ENCODE results near the gene GEMIN2. TPM values are rescaled to one million over a fixed set of nuclear protein-coding genes. Genes with fewer than 3 reads are reported as not detected.
"Not testable (repeated sequence)": the region's sequence is repeated elsewhere in the genome, so short reads cannot be mapped to it uniquely, and the experiment has no call there.

Gene GEMIN2
- total RNA-seq, 1 experiment from 2014 or later, result 55.9 TPM

DNA sequence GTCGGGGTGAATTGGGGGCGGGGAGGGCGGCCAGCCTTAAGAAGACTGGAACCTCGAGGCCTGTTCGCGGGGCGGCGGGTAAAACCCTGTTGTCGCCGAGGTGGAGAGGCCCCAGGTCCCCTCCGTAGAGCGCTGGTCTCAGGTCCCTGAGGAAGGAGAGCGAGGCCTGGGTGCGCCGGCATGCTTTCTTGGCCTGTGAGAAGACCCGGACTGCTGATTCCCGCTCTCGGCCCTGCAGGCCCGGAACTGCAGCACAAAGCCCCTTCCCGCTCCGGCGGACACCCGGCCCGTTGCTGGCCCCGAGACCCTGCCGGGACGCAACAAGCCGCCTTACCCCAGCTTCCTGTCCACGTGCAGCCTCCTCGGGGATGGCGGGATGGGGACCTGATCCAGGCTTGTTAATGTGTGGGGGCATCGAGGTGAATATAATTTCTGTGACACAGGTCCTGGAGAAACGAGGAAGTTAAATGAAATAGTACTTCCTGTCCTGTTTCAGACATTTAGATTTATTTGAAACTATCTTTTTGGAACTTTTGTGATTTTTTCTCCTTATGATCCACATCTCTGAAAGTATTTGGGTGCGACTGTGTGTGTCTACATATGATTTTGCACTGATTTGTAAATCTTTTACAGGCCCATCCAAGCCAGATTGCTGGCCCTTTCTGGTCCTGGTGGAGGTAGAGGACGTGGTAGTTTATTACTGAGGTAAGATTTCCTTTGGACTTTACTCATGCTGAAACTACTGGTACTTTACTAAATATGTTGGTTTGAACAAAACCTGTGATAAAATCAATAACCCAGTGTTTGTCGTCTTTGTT, 61.5 kb downstream of the GEMIN2 start:
- no peak for DNase-seq (ENCODE audit: extremely low read depth, low read depth)

DNA sequence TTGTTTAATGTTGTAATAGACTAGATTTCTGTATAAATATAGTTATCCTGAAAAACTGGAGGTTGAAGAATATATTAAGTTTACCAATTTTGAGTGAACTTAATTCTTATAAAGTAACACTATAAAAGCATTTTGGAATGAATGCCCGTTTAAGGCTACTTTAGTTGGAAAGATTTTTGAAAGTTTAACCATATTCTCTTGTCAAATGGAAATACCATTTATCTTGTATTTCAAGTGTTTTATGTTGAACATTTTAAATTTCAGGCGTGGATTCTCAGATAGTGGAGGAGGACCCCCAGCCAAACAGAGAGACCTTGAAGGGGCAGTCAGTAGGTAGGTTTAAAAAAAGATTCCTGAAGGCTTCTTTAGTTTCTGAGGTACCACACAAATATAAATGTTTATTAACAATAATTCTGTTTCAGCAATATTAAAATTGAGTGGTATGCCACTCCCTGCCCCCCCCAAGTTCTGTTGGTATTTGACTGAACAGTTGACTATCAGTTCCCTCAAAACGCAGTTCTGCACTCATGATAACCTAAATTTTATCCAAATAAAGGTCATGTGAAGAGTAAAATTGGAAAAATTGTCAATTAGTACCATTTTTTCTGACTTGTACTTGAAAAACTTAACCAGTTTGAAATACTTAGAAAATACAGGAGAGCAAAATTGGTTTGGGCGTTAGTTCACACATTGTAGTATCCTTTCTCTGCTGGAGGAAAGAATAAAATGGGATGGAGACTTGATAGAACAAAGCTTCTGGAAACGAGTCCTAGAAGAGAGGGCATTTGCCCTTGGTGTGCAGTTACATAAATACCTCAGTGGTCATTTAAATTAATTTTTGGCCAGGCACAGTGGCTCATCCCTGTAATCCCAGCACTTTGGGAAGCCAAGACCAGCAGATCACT, 62.4 kb downstream of the GEMIN2 start:
- no peak for DNase-seq (ENCODE audit: extremely low read depth, low read depth)

DNA sequence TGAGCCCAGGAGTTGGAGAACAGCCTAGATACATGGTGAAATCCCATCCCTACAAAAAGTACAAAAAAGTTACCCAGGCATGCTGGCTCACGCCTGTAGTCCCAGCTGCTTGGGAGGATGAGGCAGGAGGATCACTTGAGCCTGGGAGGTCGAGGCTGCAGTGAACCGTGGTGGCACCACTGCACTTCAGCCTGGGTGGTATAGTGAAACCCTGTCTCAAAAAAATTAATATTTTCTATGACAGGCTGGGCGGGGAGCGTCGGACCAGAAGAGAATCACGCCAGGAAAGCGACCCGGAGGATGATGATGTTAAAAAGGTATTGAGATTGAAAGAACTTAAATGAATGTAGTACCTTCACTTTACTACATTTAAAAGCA, 63.0 kb downstream of the GEMIN2 start:
- DNase-seq (ENCODE audit: extremely low read depth, low read depth), result no peak

- no peak for DNase-seq (ENCODE audit: extremely low read depth, low read depth)
Measured at GRCh38 chr14:39179042-39179441, 64.9 kb downstream of the GEMIN2 start.

- no peak for DNase-seq (ENCODE audit: extremely low read depth, low read depth)
Measured at GRCh38 chr14:39180553-39180952, 66.4 kb downstream of the GEMIN2 start.

GRCh38 chr14:39181026-39181692, 67.0 kb downstream of the GEMIN2 start:
- no peak for DNase-seq (ENCODE audit: extremely low read depth, low read depth)

DNA sequence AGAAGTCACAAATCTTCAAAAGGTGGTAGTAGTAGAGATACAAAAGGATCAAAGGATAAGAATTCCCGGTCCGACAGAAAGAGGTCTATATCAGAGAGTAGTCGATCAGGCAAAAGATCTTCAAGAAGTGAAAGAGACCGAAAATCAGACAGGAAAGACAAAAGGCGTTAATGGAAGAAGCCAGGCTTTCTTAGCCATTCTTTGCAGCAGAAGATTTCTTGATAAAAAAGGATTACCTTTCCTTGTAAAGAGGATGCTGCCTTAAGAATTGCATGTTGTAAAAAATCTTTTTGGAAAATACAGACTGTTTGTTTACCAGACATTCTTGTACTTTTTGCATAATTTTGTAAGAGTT, 67.5 kb downstream of the GEMIN2 start:
- no peak for DNase-seq (ENCODE audit: extremely low read depth, low read depth)

DNA sequence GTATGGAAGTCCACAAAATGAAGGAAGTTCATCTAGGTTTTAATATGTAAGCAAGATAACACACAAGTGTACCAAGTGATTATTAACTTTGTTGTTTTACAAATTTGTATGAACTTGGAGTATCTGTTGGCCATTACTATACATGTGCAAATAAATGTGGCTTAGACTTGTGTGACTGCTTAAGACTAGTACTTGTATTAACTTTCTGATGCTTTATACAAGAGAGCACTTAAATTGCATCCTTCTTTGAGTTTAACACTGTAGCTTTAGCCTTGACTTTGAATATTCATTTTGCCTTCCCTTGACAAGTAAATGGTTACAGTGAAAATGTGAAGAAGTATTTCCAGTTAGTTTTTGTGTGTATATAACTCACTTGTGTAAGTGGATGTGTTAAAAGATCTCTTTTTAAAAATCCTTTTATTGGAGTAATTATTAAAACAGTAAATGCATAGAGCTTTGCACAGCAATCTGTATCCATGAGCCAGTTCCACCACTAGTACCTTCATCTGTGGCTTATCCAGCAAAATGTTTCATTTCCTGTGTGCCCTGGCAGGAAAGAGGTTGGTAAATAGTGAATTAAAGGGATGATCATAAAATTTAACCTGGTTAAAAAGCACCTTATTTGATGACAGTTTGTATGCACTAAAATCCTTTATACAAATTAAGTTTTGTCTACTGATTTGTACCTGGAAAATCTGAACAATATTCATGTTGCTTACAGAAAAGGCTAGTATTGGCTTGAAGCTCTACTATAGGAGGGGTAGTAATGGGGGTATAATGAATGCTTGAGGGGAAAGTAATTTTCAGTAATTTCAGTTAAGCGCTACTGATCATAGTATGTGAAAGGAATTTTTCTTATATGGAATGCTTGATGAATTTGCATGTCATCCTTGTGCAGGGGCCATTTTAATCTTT, 68.9 kb downstream of the GEMIN2 start:
- no peak for DNase-seq (ENCODE audit: extremely low read depth, low read depth)

DNA sequence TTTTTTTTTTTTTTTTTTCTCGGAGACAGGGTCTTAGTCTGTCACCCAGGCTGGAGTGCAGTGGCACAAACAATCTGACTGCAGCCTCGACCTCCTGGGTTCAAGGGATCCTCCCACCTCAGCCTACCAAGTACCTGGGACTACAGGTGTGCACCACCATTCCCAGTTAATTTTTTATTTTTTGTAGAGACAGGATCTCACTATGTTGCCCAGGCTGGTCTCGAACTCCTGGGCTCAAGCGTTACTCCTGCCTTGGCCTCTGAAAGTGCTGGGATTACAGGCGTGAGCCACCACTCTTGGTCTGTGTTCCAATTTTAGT, 69.5 kb downstream of the GEMIN2 start:
- DNase-seq (ENCODE audit: extremely low read depth, low read depth), result not testable (repeated sequence)

- DNase-seq (ENCODE audit: extremely low read depth, low read depth), result no peak
Measured at GRCh38 chr14:39184628-39185255, 70.6 kb downstream of the GEMIN2 start.

DNA sequence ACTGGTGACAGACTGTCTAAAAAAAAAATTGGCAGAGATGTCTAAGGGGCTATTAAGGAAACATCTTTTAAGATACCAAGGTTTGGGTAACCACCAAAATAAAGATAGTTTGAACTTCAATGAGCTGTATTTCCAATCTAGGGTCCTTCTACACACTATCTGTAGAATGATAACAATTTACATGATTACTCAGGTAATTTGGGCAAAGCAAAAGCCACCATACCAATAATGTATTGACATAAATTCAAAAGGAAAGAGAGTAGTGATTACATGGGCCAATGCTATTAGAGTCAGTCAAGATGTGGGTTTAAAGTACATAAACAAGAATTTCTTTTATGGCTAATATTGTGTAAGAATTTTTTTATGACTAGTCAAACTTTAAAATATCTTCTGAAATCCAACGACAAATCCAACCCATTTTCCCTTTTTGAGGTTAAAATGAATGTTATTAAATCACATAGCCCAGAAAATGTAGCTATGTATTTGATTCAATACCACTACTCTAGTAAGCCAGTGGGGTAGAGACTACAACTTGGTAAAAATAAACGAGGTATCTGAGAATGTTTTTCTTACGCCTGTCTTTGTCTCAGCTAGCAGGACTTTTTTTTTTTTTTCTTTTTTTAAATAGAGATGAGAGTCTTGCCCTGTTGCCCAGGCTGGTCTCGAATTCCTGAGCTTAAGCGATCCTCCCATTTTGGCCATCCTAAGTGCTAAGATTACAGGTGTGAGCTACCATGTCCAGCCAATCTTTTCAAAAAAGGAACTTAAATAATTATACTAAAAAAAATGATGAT, 71.3 kb downstream of the GEMIN2 start:
- DNase-seq (ENCODE audit: extremely low read depth, low read depth), result no peak

Small RNA genes within 50 kb of the gene (small RNA-seq; reads per million reads assigned to genes)
- 0 to 0.06 reads per million in 2 experiments for gene AL109628.1

Other genes starting within 250 kb of the GEMIN2 start
- gene SEC23A, start 11.1 kb upstream of the GEMIN2 start, total RNA-seq (2014; rRNA removed; shearing (Covaris generic)), result 108 and 113 TPM in 2 replicates
- 31.5 and 38.1 TPM in 2 replicates for gene TRAPPC6B, start 56.0 kb downstream of the GEMIN2 start, total RNA-seq (2014; rRNA removed; shearing (Covaris generic))
- 32.5 and 48.9 TPM in 2 replicates for gene PNN, start 60.9 kb downstream of the GEMIN2 start, total RNA-seq (2014; rRNA removed; shearing (Covaris generic))
- 66.7 and 72.8 TPM in 2 replicates for gene MIA2, start 119.6 kb downstream of the GEMIN2 start, total RNA-seq (2014; rRNA removed; shearing (Covaris generic))